GM18870 (cell line): ENCODE results near the gene OR9Q1.

Experiments used
- ATAC-seq: cut with Tn5 transposase; IDR thresholded peaks from one replicate; pipeline ENCODE4 v1.9.1; 2021; ENCODE audit warnings: moderate library complexity; ENCODE audit not compliant: unreplicated experiment

Gene OR9Q1

DNA sequence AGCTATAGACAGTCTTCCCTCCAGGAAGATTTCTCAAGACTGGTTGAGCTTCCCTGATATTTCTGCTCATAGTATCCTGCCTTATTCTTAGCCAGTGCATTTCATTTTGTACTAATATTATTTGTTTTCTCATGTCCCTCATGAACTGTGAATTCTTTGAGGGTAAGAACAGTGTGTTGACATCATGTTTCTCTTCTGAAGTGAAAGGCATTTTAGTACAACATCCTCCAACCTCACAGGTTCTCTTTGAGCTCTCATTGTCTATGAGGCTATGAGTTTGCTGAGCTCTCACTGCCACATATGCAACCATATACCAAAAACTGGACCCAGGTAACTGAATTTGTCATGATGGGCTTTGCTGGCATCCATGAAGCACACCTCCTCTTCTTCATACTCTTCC is 7.0 kb downstream of the OR9Q1 start, which contains the start of gene OR6Q1:
Gene OR6Q1, plus strand, starts transcription at position 301 of the 400 bp plus-strand sequence. Its CDS starts 0 bp downstream, at position 301.
- ATAC-seq, result no peak

DNA sequence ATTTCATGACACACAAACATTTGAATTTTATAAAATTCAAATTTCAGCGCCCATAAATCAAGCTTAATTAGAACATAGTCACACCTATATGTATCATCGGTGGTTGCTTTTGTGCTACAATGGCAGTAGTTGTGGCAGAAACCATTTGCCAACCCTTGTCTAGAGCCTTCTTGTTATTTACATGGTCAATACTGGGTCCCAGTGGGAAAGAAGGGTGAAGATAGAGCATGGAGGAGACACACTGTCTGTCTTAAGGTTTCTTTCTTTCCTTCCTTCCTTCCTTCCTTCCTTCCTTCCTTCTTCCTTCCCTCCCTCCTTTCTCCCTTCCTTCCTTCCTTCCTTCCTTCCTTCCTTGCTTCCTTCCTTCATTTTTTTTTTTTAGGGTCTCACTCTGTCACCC is 10.8 kb downstream of the OR9Q1 start:
- no peak for ATAC-seq

DNA sequence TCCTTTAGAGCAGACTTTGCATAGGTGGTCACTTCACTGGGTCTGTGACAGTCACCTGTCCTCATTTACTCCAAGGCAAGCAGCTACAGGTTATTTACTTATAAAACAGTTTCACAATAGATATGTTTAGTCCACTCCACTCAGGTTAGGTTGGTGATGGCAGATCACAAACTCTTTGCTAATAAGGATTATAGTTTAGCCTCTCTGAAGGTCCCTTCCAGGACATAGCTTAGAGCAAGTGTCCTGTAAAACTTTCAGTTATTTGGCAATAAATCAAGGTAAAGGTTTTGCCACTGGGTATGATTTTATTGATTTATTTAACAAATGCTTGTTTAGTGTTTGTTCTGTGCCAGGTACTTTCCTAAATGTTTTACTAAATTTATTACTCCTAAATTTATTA is 15.9 kb downstream of the OR9Q1 start:
- ATAC-seq, result no peak

DNA sequence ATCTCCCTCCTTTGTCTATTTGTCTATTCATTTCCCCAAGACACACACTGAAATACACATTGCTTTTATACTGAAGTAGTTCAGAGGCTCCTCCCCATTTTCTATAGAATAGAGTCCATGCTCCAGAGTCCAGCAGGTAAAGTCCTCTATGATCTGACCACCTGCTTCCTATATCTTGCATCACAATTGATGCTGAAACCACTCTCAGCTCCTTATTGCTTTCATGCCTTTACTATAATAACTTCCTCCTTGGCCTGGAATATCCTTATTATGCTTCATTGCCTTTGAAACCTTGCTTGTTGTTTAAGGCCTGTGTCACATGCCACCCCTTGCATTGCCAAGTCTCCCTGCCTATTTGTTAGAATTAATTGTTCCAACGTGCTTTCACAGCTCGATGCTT is 19.7 kb downstream of the OR9Q1 start:
- no peak for ATAC-seq

DNA sequence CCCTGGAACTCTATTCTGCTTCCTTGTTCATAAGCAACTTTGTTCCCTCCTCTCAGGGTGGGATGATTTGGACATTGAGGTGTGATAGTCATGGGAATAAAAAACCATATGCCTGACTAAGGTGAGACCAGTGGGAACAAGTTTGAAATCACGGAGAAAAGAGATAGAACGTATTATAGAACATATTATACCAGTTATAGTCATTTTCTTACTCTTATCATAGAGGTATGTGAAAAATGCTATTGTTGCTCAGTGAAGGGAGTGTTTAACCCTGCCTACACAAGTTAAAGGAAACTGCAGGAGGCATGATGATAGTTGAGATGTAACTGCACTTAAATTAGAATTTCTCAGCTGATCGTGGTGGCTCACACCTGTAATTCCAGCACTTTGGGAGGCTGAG is 22.6 kb downstream of the OR9Q1 start:
- ATAC-seq, result no peak

DNA sequence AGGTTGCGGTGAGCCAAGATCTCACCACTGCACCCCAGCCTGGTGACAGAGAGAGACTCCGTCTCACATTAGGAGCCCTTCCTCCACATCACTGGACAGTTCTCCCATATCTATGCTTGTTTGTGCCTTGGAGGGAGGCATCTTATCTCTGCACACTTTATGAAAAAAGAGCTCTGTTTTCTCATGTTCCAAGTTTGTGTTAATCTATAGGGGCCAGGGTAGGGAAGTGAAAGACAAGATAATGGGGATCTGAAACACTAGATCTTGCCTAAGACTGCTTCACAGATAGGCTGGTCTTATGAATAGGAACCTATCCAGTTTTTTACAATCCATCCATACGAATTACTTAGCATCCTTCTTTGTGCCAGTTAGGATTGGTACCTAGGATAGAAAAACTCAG is 24.1 kb downstream of the OR9Q1 start:
- ATAC-seq, result no peak

DNA sequence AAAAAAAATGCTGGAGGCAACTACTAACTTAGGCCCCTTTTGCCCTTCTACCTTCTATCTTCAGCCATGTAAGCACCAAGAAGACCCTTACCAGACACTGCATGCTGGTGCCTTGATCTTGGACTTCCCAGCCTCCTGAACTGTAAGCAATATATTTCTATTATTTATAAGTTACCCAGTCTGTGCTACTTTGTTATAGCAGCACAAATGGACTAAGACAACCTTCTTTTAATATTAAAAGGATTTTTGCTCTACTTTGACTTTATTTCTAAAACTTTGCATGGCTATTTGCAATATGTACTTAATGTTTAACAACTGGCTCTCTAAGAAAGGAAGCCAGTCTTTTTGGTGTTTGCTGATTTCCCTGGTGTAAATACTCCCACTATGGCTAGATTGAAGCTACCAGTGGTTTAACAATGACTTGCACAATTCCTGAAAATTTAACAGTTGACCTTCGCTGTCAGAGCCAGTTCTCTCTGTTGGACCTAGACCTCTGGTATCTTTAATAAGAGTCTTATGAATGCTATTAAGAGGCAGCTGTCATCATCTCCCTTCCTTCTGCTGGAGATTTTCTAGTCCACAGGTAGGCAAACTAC is 32.2 kb downstream of the OR9Q1 start:
- no peak for ATAC-seq

DNA sequence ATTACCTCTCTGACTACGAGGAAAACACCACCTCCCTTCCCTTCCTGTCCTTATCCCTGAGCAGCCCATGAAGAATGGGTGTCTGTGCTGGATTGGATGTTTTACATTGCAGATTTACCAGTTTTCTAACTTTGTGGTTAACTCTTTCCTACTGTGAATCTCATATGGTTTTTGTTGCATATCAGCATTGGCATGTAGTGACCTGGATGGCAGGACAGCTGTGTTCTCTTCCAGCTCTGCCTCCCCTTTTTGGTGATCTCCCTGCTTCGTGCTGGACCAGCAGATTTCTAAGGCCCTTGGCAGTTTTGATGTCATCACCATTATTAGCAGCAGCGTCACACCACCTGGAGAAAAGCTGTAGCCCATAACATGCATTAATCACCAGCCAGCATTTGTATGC is 33.8 kb downstream of the OR9Q1 start:
- no peak for ATAC-seq

DNA sequence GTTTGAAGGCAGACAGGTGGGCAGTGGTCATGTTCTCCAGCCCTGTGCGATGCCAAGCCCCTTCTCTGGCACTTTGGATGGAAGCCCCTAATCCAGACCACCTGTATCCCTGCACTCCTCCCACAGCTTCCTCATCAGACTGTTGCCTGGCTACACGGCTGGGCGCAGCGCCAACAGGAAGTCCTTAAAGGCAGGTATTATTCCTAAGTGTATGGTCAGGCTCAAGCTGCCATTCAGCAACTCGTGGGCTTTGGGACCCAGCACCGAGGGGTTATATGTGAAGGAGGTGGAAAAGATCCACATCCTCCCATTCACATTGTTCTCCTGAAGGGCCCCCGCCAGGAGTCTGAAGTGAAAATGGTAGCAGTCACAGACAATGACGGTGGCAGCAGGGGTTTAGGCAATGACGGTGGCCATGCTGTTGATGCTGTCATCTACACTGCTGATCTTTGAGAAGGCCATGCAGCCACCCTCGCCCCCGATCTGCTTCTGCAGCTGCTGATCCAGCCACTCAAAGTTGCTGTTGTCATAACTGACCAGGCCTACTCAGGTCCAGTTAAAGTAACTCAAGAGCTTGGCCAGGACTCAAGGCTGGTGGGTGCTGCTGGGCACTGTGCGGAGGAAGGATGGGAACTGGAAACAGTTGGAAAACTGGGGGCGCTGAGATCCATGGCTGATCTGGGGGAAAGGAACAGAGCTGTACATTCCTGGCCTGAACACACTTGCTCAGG is 34.8 kb downstream of the OR9Q1 start:
- no peak for ATAC-seq

DNA sequence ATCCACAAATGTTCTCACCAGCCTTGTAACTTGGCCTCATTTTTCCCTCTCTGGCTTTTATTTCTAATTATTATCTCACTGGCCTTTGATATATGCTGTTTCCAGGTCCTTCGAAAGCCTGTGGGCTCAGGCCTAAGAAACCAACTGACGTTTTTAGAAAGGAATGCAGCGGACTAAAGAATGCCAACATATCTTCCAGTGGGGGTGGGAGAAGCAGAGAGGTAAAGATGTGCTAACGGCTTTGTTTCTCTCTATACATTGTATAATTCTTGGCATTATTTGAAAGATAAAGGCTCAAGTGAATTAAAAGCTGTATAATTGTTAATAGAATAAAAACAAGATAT is 35.3 kb downstream of the OR9Q1 start:
- no peak for ATAC-seq

DNA sequence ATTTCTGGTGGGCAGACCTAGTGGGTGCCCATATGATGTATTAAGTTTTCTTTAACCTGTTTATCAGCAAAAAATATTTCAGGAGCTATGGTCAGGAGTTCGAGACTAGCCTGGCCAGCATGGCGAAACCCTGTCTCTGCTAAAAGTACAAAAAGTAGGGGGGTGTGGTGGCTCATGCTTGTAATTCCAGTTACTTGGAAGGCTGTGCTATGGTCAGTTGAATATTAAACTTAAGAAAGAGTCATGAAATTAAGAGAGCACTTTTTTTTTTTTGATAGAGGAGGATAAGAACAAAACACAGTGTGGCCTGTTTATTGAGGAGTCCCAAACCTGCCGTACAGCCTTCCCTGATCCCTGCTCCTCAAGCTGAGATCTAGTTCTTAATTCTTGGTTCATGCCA is 36.9 kb downstream of the OR9Q1 start:
- ATAC-seq, result no peak

DNA sequence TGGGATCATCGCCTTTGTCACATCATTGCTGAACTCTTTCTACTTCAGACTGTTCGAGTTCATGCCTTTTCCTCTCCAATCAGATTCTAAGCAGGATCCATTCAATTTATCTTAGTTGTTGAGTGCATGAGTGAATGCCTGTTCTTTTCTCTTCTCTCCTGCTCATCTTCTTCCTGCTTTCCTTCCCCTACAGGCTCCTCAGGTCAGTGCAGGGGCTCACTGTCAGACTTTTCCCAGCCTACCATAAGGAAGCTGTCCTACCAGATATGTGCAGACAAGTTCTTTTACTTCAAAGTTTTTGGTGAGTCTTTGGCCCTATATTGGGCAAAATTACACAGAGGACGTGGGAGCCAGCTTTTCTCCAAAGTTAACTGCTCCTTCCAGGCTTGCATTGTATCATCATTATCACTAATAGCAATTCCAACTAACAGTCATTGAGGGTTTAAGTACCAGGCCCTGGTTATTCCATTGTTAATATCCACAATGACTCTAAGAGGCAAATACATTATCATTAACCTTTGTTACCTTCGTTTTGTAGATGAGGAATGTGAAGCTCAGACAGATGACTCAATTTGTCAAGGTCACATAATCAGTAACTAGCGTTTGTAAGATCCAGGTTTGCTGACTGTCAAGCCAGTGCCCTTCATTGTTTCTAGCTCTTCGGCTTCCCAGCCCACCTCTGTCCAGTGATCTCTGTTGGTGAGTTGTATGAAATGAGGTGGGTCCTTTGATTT is 37.4 kb downstream of the OR9Q1 start:
- ATAC-seq, result no peak

DNA sequence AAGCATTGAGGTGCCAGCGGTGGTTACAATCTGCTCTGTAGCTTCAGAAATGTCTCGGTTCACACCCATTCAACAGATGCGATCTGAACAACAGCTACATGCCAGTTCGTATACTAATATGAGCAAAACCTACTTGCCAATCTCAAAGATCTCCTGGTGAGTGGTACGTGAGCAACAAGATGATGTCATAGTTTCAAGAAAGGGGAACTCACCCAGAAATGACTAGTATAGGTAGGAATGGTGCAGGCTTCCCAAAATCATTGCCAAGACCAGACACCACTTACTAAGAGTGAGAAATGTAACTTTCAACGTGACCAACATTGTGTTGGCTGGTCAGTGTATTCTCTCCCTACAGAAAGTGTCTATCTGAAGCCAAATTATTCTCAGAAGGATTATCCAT is 38.1 kb downstream of the OR9Q1 start:
- ATAC-seq, result peak; percentile 77

DNA sequence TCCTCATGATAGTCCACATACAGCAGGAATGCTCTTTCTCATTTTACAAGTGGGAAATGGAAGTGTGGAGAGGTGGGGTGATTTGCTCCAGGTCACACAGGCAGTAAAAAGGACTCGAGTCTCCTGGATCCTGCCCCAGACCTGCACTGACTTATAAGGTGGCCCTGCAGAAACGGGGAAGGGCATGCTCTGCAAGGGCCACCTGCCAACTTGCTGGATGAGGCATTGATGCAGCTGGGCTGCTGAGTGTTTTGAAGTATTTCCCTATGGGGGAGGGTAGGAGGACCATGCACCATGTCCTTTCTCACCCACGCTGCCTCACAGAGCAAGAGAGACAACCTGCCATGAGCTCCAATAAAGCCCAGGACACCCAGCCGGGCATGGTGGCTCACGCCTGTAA is 44.0 kb downstream of the OR9Q1 start:
- no peak for ATAC-seq

DNA sequence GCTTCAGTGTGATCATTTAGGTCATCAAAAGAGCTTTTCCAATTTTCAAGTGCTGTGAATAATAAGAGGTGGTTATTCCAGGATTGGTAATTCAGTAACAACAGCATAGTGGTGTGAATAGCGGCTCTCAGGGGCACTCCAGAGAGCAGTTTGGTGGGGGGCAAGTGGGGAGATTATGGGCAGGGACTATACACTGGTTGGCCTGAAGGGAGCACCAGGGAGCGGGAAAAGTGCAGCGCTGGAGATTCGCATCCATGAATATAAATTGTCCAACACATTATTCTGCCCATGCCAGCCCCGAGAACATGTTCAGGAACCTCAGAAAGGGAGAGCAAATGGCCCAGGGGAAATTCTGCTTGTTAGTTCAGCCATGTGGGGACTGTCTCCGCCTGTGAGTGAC is 45.0 kb downstream of the OR9Q1 start:
- no peak for ATAC-seq

DNA sequence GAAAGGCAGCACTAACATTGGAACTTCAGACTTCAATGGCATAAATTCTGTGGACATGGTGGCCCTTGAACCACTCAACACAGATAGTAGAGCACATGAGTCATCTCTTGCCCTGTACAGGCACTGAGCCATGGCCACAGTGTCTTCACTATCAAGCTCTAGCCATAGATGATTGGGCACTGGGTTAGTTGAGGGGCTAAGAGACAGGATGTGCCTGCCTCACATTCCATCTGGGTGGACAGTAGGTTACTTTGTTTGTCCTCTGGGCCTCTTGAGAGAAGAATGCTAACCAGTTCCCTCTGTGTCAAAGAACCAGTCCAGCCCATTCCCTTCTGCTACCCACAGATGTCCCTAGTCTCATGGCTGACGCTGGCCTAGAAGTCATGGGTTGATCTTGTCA is 46.9 kb downstream of the OR9Q1 start:
- ATAC-seq, result no peak

DNA sequence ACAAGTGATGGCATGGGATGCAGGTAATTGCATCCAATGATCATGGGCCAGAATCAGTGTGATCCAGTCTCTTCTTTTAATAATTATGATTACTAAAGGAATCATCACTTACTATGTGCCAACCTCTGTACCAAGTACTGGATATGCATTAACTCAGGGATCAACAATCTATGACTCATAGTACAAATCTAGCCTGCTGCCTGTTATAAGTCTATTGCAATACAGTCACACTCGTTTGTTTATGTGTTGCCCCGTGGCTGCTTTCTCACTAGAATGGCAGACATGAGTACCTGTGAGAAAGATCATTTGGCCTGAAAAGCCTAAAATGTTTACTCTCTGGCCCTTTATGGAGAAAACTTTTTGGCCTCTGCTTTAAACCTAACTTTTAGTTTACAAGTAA is 52.1 kb downstream of the OR9Q1 start:
- no peak for ATAC-seq

DNA sequence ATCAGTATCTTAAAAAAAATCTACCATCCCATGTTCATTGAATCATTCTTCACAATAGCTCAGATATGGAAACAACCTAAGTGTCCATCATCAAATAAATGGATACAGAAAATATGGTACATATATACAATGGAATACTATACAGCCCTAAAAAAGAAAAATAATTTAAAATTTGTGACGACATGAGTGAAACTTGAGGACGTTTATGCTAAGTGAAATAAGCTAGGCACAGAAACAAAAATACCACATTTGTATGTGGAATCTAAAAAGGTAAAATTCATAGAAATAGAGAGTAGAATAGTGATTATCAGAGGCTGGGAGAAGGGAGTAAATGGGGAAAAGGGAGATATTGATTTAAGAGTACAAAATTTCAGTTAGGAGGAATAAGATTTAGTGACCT is 62.8 kb downstream of the OR9Q1 start:
- ATAC-seq, result no peak

DNA sequence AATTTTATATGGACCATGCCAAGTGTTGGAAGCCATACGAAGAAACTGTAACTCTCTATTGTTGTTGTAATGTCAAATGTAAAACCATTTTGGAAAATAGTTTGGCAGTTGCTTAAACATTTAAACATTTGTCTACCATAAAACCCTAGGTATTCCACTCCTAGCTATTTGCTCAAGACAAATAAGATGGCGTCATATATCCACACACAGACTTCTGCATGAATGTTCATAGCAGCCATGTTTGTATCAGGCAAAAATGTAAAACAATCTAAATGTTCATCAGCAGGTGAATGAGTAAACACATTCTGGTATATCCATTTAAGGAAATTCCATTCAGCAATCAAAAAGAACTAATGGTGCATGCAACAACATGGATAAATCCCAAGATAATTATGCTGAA is 73.8 kb downstream of the OR9Q1 start:
- no peak for ATAC-seq

DNA sequence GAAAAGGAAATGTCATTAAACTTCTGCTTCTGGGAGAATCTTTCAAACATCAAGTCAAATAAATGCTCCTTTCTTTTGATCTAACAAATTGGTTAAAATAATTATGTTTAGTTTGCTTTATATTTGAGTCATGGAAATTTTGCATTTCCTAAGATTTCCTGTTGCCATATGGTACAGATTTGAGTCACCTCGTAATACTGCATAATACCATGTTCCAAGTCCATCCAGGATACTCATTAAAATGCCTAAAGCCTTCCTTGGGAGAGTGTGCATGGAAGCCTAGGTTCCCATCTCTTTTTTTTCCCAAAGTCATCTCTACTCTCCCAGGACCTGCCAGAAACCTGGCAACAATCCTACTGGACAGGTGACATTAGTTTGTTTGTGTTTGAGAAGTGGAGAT is 97.4 kb downstream of the OR9Q1 start:
- no peak for ATAC-seq

DNA sequence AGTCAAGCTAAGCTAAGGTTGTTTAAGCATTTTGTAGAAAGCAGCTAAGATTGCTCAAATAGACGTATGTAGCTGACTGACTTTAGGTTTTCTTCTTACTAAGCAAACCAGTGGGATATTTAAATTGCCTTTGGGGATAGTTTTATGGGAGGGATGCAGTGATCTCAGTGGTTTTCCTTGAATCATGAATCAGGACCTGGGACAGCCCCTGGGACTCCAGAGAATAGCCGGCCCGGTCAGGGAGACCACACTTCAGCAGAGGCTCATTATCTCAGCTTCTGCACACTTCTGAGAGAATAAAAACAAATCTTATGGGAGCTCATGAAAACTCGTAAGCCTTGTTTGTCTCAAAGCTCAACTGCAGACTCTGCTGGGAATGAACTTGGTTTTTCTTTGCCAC is 101.8 kb downstream of the OR9Q1 start, which contains the start of gene OR9I1:
Gene OR9I1, minus strand, starts transcription at position 62 of the 400 bp plus-strand sequence. CDS start 6,086 bp downstream, outside the sequence.
- ATAC-seq, result no peak

DNA sequence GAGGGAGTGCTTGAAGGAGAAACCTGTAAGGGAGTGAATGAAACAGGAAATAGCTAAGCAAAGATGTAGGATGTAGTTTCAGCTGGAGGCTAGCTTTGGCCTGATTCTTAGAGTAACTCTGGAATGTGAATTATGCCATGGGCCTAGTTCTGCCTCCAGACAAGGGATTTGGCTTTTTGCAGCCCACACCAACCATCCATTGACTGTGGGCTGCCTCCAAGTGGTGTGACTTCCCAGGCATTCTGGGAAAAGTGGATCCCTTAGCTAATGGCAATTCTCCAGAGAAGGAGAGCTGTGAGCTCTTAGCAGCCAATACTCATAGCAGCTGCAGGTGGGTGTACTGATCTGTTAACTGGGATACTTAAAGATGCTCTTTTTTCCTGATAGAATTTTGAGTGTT is 103.7 kb downstream of the OR9Q1 start:
- no peak for ATAC-seq
